HG02610 (cell line): Measurements from ENCODE around the gene AP5B1.
A peak's percentile ranks its signal among the peaks of the same experiment; 100 is the strongest.

ENCODE experiments used
- ATAC-seq: cut with Tn5 transposase; IDR thresholded peaks from one replicate; pipeline ENCODE4 v1.9.1; 2021; ENCODE audit warnings: mild to moderate bottlenecking, moderate library complexity; ENCODE audit not compliant: unreplicated experiment

AP5B1 gene

GRCh38 chr11:65802841-65803240 is 22.1 kb upstream of the AP5B1 start:
- ATAC-seq = no peak

GRCh38 chr11:65801153-65801987 is 20.6 kb upstream of the AP5B1 start:
- no peak for ATAC-seq

- no peak for ATAC-seq
Measured at GRCh38 chr11:65798882-65799281, 18.1 kb upstream of the AP5B1 start.

- ATAC-seq = no peak
Measured at GRCh38 chr11:65797711-65798110, 16.9 kb upstream of the AP5B1 start.

GRCh38 chr11:65796726-65797601 is 16.2 kb upstream of the AP5B1 start:
- no peak for ATAC-seq

- ATAC-seq = no peak
Measured at GRCh38 chr11:65794570-65795510, 14.1 kb upstream of the AP5B1 start.

GRCh38 chr11:65793625-65794400 is 13.0 kb upstream of the AP5B1 start:
- ATAC-seq = no peak

GRCh38 chr11:65793144-65793581 is 12.4 kb upstream of the AP5B1 start:
- ATAC-seq = no peak

GRCh38 chr11:65792456-65792855 is 11.7 kb upstream of the AP5B1 start:
- ATAC-seq = no peak

- peak; percentile 70 for ATAC-seq
Measured at GRCh38 chr11:65791719-65792213, 11.0 kb upstream of the AP5B1 start.

GRCh38 chr11:65790902-65791650 is 10.3 kb upstream of the AP5B1 start:
- ATAC-seq = no peak

- ATAC-seq = no peak
Measured at GRCh38 chr11:65790104-65790901, 9.5 kb upstream of the AP5B1 start.

- no peak for ATAC-seq
Measured at GRCh38 chr11:65789230-65790103, 8.7 kb upstream of the AP5B1 start.

- no peak for ATAC-seq
Measured at GRCh38 chr11:65788821-65789220, 8.0 kb upstream of the AP5B1 start.

- no peak for ATAC-seq
Measured at GRCh38 chr11:65787649-65788622, 7.2 kb upstream of the AP5B1 start.
